T47D (cell line): Measurements from ENCODE around the gene ERICH6B.
A peak's percentile ranks its signal among the peaks of the same experiment; 100 is the strongest.

ENCODE experiments used
- DNase-seq, 2 experiments: peaks; one replicate each; pipeline versions ENCODE4 v3.0.0 to v3.0.0-alpha.2; 2011 to 2012; ENCODE audit warnings: low read depth in 1 of 2, low spot score in 1 of 2
- JUND ChIP-seq: IDR thresholded peaks from 2 replicates; pipeline ENCODE4 v1.6.1; 2012; ENCODE audit warnings: low read depth
- in situ Hi-C: cut with HindIII; loops from 2 replicates; pipeline ENCODE4 v1.10.0; 2016; ENCODE audit warnings: low sequenced_read_pairs, low pct_unique_long_range_greater_than_20kb

ERICH6B gene

DNA sequence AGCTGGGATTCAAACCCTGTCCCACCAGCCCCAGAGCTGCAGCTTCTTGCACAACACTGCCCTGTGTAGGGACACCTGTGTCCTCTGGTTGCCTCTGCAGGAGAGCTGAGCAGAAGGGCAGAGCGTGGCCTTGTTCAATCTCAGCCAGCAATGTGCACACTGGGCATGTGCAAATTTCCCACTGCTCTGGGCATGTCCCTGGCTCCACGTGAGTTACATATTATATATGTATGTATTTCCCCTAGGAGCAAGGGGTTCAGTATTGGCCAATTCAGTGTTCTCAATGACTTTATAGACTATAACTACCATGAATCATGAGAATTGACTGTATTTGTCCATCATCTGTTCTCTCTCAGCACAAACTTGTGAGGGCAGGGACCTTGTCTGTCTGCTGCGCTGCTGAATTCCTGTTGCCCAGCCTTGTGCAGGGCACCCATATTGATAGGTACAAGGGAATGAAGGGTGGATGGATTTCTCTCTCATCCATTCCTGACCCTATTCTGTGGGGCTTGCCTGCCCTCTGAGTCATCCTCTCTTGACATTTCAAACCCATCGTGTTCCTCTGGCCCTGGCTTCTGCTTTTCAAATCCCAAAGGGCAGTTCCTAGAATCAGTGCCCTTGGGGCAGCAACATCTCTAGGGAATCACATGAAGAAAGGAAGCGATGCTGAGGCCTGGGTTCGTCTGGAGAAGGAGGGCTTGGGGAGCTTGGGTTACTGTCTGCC lies 69.7 kb downstream of the ERICH6B start:
- in situ Hi-C loops = no loop called here
- TF ChIP-seq JUND = no peak
- DNase-seq = no peak

DNA sequence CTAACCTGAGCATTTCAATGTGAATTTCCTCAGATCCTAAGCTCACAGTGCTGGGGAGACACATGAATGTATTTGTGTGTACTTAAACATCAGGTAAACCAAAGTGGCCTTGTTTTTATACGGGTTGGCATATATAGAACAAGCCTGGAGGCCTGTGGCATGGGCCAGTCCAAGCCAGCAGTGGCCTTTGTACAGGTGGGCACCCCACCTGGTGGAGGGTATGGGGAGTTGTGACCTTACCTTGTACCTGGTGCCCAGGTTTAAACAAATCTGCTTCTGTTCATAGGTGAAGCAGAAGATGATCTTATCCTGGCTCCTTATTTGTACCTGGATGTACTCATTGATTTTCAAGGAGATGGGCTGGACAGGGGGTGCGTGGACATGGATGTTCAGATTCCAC lies 71.0 kb downstream of the ERICH6B start:
- TF ChIP-seq JUND = no peak
- peak in 1 of 2 experiments; percentile 7 for DNase-seq
- in situ Hi-C loops = no loop called here

DNA sequence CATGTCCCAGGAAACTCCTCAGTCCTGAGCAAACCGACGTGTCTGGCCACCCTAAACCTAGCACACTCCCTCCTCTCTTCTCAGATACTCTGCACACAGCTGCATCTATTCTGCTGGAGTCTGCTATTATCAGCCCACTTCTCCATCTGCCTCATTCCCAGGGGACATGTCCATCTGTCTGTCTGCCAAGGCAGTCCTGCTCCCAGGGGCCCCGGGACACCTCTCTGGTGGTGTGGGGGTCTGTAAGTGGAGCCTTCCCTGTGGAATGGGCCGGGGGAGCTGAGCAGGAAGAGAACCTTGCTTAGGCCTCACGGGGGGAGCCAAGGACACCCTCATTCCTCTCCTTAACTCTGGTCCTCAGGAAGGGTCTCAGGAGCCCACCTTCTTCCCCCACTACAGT lies 72.7 kb downstream of the ERICH6B start:
- no peak for TF ChIP-seq JUND
- DNase-seq = no peak
- in situ Hi-C loops = no loop called here

DNA sequence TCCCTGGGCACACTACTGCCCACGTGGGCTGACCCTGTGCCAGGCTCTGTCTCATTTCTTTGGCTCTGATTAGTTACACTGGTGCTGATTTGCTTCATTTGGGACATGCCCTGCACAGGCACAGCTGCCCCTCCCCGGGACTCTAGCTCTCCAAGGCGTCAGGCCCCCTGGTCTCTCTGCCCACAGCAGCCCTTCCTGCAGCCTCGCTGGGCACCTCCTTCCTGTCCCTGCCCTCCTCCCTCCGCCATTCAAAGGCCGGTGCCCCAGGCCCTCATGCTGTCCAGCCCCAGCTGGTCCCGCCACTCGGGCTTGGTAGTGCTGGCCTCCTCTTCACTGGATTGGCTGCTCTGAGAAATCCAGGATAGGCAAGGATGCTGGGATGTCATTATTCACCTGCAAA lies 73.1 kb downstream of the ERICH6B start:
- DNase-seq = no peak

DNA sequence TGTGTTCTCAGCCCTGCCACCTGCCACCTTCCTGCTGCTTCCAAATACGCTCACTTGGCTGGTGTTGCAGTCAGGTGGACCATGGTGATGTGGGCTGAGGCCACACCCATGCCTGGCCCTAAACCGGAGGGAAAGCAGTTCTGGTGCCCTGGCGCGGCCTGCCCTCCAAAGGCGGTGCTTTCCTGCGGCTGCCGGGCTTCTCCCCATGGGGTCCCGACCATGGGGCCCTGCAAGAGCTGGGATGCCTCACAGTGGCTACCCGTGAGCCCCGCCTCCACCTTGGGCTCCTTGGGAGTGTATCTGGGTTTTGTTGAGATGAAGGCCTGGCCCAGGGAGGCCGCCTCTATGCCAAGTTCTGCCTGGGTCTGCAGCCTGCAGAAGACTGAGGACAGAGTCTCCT lies 73.7 kb downstream of the ERICH6B start:
- DNase-seq = no peak
- no peak for TF ChIP-seq JUND
- in situ Hi-C loops = no loop called here

More for the DNA sequence above, 73.1 kb downstream of the ERICH6B start:
- in situ Hi-C loops = no loop called here
- TF ChIP-seq JUND = no peak

DNA sequence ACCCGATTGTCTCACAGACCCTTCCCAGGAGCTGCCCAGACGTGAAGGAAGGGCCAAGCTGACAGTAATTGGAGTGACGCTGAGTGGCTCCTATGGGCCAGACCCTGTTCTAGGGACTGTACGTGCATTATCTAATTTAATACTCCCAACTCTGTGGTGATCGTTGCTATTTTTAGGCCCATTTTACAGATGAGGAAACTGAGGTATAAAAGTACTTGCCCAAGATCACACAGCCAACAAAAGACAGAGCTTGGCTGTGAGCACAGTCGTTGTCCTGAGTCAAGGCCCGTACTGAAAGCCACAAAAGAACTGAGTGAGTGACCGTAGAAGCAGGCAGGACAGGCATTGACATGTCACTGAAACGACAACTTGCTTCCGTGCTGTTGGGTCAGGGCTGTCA lies 74.7 kb downstream of the ERICH6B start:
- TF ChIP-seq JUND = no peak
- DNase-seq = no peak
- in situ Hi-C loops = no loop called here

DNA sequence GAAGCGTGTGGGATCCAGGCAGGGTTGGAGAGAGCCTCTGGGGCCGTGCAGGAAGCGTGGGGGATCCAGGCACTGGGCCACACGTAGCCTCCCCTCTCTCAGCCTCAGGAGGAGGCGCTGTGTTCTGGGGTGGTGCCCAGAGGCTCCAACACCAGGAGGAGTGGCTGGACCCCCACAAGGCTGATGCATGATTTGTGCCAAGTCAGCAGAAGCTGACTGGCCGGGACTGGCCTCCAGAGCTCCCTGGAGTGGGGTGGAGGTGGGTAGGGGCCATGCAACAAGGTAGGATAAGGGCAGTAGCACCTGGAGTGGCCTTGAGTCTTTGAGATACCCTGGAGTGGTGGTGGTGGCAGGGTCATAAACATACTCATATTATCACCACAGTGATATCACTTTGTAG lies 75.3 kb downstream of the ERICH6B start:
- no peak for TF ChIP-seq JUND
- no peak for DNase-seq
- in situ Hi-C loops = no loop called here

DNA sequence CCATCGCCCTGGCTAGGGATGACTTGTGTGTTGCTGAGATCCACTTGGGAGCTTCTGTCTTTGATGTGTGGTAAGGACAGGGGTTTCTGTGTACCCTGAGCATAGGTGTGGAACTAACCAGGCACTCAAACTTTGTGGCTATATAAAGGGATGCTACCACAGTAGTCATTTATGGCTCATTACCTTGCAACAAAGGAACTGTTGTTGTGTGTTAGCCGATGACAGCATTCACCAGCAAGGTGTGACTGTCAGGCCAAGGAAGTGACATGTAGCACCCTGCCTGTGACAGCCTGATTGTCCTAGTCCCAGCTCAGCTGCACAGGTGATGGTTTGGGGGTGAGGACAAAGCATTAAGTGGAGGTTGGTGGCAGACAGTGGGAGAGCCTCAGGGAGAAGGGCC lies 77.2 kb downstream of the ERICH6B start:
- in situ Hi-C loops = no loop called here
- TF ChIP-seq JUND = no peak

DNA sequence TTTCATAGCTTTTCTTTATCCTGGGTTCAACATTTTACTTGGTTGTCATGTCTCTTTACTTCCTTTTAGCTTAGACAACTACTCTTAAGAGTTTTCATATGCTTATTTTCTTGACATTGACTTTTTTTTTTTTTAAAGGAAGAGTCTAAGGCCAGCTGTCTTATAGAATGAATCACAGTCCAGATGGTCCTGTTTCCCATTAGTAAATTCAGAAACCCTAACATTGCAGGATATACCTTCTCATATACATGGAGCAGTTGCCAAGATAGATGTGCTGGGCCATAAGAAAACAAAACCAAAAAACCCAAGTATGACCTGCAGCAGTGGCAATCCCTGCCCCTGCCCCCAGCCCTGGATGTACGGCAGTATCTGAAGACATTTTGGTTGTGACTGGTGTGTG lies 78.0 kb downstream of the ERICH6B start:
- in situ Hi-C loops = no loop called here
- no peak for DNase-seq
- TF ChIP-seq JUND = no peak

More for the DNA sequence above, 77.2 kb downstream of the ERICH6B start:
- DNase-seq = no peak

DNA sequence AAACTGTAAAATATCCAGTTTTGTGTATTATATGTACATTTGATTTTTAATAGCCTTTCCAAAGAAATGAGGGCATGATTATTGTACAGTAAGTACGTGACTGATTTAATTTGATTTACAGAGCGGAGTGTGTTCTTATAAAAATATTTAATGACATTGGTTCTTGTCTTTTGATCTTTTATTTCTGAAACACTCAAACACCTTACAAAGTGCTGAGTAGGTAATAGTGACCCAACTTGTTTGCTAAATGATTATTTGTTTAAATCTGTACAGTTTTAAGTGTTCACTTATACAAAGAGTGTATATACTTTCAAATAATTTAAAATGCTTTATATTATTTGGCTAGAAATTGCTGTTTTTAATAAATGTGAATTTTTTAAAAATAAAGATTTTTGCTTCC lies 79.3 kb downstream of the ERICH6B start:
- DNase-seq = no peak
- in situ Hi-C loops = no loop called here
- TF ChIP-seq JUND = no peak

DNA sequence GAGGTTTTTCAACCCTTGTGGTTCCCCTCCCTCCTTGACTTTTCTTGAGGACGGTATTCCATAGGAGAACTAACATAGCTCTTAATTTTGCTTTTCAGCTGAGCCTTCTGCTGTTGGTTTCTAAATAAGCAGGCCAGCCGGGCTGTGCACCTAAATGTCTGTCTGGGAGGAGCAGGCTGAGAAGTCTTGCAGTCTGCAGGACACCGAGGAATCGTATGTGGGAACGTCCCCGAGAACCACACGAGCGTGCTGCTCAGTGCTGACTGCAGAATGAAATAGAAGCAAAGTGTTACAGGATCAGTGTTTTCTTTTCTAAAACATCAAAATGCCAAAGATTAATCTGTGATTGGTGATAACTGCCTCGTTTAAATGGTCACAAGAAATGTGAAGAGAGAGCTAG lies 80.9 kb downstream of the ERICH6B start:
- no peak for TF ChIP-seq JUND
- in situ Hi-C loops = no loop called here
- DNase-seq = no peak

DNA sequence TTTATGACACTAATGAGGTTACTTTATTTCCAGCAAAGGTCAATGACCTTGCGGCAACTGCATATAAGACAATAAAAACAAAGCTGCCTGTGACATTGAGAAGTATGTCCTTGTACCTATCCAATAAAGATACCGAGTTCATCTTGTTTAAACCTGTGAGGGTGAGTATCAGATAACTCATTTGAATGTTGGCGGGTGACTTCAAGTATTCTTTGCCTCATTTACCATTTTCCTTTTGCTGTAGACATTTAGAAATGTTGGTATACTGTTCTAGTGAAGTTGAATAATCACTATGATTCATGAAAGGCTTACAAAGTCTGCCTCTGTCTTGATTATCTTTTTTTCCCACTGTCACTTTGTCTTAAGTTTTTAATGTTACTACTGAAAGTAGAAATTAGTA lies 85.8 kb downstream of the ERICH6B start:
- in situ Hi-C loops = no loop called here
- no peak for DNase-seq
- no peak for TF ChIP-seq JUND

DNA sequence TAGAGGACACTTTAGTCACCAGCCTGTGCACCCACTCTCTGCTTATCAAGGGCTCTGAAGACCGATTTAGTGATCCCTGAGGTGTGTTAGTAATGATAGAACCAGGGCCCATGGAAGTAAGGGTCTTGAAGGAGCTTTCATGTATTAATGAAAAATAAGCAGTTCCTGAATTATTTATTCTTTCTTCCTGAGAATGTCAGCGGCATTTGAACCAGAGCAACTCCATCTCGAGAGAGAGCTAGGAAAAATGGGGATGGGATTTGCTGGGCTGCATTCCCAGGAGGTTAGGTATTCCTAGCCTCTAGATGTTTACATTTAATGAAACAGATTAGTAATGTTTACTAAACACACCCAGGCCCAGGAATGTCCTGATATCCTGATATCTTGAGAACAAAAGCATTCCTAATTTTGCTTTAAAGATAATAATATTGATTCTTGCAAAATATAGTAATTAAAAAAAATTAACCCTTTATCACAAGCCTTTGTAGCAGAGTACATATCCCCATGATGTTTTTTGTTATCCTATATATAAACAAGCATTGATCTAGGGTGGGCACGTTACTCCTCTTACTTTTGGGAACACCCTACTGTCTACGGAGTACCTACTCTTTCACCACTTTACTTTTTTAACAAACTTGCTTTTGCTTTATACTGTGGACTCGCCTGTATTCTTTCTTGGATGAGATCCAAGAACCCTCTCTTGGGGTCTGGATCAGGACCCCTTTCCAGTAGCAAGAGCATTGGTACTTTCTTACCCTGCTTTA lies 87.7 kb downstream of the ERICH6B start:
- TF ChIP-seq JUND = no peak
- DNase-seq = peak in 1 of 2 experiments; percentile 3
- in situ Hi-C loops = no loop called here
